ENCODE data around the gene GALNT13. TPM values are rescaled to one million over a fixed set of nuclear protein-coding genes. Genes with fewer than 3 reads are reported as not detected.

The GALNT13 gene
- total RNA-seq, 1 experiment from 2014 or later, result not detected

GRCh38 chr2:154182008-154182407 lies 310.3 kb downstream of the GALNT13 start:
- ChIA-PET CTCF (no interaction called here), POLR2A (no interaction called here)
- Mint-ChIP-seq H3K27ac (ENCODE audit: unreplicated experiment) (no peak overlapping the region), H3K4me1 (ENCODE audit: low read depth, unreplicated experiment) (no peaks in the 10 kb centered on the region), H3K4me3 (ENCODE audit: unreplicated experiment) (no peak overlapping the region), H3K9me3 (ENCODE audit: unreplicated experiment) (peaks cover 15% of the 10 kb centered on the region), H3K27me3 (ENCODE audit: insufficient read depth, unreplicated experiment) (no peaks in the 10 kb centered on the region), H3K36me3 (ENCODE audit: insufficient read depth, unreplicated experiment) (no peaks in the 10 kb centered on the region)
- H3K4me1 ChIP-seq, result no peaks in the 10 kb centered on the region
- intact Hi-C loops (cut with micrococcal nuclease; ENCODE audit: unreplicated experiment), result no loop called here
- no peaks in the 10 kb centered on the region for H3K27me3 ChIP-seq (replicated peaks; ENCODE audit: control insufficient read depth, insufficient read depth, low read length)
- TF ChIP-seq CTCF (IDR thresholded peaks at IDR 0.05; ENCODE audit: insufficient read depth in 1 of 2, low read depth in 1 of 2, low read length in 1 of 2, severe bottlenecking in 1 of 2, unreplicated experiment in 1 of 2), result no peak
- H3K36me3 ChIP-seq (ENCODE audit: control insufficient read depth, insufficient read depth, low read length), result no peaks in the 10 kb centered on the region
- H3K9me3 ChIP-seq, result no peaks in the 10 kb centered on the region
- DNase-seq, result no peak
- no peak overlapping the region for H3K4me3 ChIP-seq (ENCODE audit: low read depth, low read length)
- no TSS peak for BruUV-seq (replicated peaks)

GRCh38 chr2:154187948-154188347 lies 316.2 kb downstream of the GALNT13 start:
- no peak for DNase-seq
- Histone ChIP-seq H3K4me3 (ENCODE audit: low read depth, low read length) (no peak overlapping the region), H3K36me3 (ENCODE audit: control insufficient read depth, insufficient read depth, low read length) (no peaks in the 10 kb centered on the region), H3K27me3 (replicated peaks; ENCODE audit: control insufficient read depth, insufficient read depth, low read length) (no peaks in the 10 kb centered on the region), H3K9me3 (no peaks in the 10 kb centered on the region), H3K4me1 (no peaks in the 10 kb centered on the region)
- intact Hi-C loops (cut with micrococcal nuclease; ENCODE audit: unreplicated experiment), result no loop called here
- Mint-ChIP-seq H3K4me3 (ENCODE audit: unreplicated experiment) (no peak overlapping the region), H3K27ac (ENCODE audit: unreplicated experiment) (no peak overlapping the region), H3K36me3 (ENCODE audit: insufficient read depth, unreplicated experiment) (no peaks in the 10 kb centered on the region), H3K27me3 (ENCODE audit: insufficient read depth, unreplicated experiment) (no peaks in the 10 kb centered on the region), H3K4me1 (ENCODE audit: low read depth, unreplicated experiment) (no peaks in the 10 kb centered on the region), H3K9me3 (ENCODE audit: unreplicated experiment) (peaks cover 15% of the 10 kb centered on the region)
- POLR2A ChIA-PET, result no interaction called here
- CTCF ChIA-PET, result no interaction called here
- BruUV-seq (replicated peaks), result no TSS peak
- TF ChIP-seq CTCF (IDR thresholded peaks at IDR 0.05; ENCODE audit: insufficient read depth in 1 of 2, low read depth in 1 of 2, low read length in 1 of 2, severe bottlenecking in 1 of 2, unreplicated experiment in 1 of 2), result no peak

- ChIA-PET CTCF (no interaction called here), POLR2A (no interaction called here)
- H3K27ac Mint-ChIP-seq (ENCODE audit: unreplicated experiment), result no peak overlapping the region
- H3K4me1 Mint-ChIP-seq (ENCODE audit: low read depth, unreplicated experiment), result no peaks in the 10 kb centered on the region
- intact Hi-C loops (cut with micrococcal nuclease; ENCODE audit: unreplicated experiment), result no loop called here
- H3K4me3 Mint-ChIP-seq (ENCODE audit: unreplicated experiment), result no peak overlapping the region
- DNase-seq, result no peak
- Histone ChIP-seq H3K36me3 (ENCODE audit: control insufficient read depth, insufficient read depth, low read length) (no peaks in the 10 kb centered on the region), H3K4me3 (ENCODE audit: low read depth, low read length) (no peak overlapping the region), H3K27me3 (replicated peaks; ENCODE audit: control insufficient read depth, insufficient read depth, low read length) (no peaks in the 10 kb centered on the region), H3K9me3 (no peaks in the 10 kb centered on the region), H3K4me1 (no peaks in the 10 kb centered on the region)
- no peaks in the 10 kb centered on the region for H3K27me3 Mint-ChIP-seq (ENCODE audit: insufficient read depth, unreplicated experiment)
- BruUV-seq (replicated peaks), result no TSS peak
- H3K9me3 Mint-ChIP-seq (ENCODE audit: unreplicated experiment), result peaks cover 8% of the 10 kb centered on the region
- H3K36me3 Mint-ChIP-seq (ENCODE audit: insufficient read depth, unreplicated experiment), result no peaks in the 10 kb centered on the region
- no peak for TF ChIP-seq CTCF (IDR thresholded peaks at IDR 0.05; ENCODE audit: insufficient read depth in 1 of 2, low read depth in 1 of 2, low read length in 1 of 2, severe bottlenecking in 1 of 2, unreplicated experiment in 1 of 2)
Measured at GRCh38 chr2:154189953-154190352, 318.2 kb downstream of the GALNT13 start.

All from Caco-2 (cell line).